GM18861 (cell line): Measurements from ENCODE around the gene TLR9.
A peak's percentile ranks its signal among the peaks of the same experiment; 100 is the strongest.

Experiments
- ATAC-seq: cut with Tn5 transposase; IDR thresholded peaks from one replicate; pipeline ENCODE4 v1.9.1; 2021; ENCODE audit not compliant: unreplicated experiment

The TLR9 gene

DNA sequence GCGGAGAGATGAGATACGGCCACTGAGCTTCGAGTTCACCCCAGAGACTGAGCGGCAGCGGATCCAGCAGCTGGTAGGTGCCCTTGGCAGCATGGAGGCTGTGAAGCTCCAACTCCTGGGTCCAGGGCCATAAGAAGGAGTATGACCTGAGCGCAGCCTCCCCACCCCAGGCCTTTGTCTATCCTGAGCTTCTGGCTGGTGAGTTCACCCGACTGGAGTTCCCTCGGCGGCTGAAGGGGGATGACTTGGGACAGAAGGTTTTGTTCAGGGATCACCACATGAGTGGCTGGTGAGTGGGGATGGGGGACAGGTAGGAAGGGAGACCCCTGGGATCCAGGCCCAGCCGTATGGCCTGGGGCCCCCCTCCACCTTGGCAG, 22.7 kb upstream of the TLR9 start:
- no peak for ATAC-seq

DNA sequence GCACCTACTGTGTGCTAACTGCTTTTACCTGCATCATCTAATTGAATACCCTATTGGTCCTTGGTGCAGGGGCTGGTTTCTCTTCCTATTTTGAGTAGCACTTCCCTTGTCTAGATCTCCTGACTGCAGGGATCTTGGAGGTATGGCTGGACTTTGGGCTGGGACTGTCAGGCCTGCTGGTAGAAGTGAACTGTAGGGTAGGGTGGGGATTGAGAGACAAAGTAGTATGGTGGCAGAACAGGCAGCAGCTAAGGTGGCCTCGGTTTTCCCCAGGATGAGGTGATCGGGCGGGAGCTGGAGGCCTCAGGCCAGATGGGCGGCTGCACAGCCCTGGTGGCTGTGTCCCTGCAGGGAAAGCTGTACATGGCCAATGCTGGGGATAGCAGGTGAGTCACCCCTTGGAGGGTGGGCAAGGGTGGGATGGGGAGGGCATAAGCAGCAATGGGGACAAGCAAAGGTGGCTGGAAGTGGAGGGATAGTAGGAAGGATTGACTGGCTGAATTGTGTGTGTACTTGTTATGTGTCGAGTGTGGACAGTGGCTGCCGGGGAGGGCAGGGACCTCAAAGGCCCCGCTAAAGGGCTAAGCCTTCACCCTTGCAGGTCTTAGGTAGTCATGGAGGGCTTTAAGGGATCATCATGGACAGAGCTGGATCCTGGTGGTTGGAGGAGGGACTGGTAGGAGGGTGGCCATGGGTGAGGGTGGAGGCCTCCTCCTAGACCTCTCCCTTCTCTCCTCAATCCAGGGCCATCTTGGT, 22.1 kb upstream of the TLR9 start:
- ATAC-seq = no peak

DNA sequence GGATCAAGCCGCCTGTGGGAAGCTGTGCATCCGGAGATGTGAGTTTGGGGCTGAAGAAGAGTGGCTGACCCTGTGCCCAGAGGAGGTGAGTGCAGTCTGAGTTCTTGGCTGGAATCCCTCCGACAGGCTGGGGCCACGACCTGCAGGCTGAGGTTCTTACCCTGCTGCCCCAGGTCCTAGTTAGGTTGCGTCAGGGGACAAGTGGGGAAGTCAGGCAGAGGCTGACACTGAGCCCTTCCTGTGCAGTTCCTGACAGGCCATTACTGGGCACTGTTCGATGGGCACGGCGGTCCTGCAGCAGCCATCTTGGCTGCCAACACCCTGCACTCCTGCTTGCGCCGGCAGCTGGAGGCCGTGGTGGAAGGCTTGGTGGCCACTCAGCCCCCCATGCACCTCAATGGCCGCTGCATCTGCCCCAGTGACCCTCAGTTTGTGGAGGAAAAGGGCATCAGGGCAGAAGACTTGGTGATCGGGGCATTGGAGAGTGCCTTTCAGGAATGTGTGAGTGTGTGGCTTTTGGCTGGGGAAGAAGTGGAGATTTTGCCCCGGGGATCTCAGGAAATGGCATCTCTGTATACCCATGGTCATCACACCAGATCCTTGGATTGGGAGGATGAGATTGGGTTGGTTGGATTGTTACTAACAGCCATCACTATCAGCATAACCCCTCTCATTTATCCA, 21.4 kb upstream of the TLR9 start:
- no peak for ATAC-seq

DNA sequence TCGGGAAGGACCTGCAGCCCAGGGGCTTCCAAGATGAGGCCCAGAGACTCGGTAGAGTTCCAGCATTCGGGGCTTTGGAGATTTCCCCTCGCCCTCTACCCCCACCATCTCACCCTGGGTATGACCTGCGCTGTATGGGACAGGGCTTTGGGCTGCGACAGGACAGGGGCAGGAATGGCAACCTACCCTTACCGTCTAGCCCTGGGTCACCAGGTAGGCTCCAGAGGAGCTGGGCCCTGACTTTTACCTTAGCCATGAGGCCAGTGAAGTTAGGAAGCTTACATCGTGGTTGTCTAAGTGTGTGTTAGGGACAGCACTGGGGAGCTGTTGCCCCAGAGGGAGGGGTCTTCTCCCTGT, 20.8 kb upstream of the TLR9 start:
- ATAC-seq = no peak

DNA sequence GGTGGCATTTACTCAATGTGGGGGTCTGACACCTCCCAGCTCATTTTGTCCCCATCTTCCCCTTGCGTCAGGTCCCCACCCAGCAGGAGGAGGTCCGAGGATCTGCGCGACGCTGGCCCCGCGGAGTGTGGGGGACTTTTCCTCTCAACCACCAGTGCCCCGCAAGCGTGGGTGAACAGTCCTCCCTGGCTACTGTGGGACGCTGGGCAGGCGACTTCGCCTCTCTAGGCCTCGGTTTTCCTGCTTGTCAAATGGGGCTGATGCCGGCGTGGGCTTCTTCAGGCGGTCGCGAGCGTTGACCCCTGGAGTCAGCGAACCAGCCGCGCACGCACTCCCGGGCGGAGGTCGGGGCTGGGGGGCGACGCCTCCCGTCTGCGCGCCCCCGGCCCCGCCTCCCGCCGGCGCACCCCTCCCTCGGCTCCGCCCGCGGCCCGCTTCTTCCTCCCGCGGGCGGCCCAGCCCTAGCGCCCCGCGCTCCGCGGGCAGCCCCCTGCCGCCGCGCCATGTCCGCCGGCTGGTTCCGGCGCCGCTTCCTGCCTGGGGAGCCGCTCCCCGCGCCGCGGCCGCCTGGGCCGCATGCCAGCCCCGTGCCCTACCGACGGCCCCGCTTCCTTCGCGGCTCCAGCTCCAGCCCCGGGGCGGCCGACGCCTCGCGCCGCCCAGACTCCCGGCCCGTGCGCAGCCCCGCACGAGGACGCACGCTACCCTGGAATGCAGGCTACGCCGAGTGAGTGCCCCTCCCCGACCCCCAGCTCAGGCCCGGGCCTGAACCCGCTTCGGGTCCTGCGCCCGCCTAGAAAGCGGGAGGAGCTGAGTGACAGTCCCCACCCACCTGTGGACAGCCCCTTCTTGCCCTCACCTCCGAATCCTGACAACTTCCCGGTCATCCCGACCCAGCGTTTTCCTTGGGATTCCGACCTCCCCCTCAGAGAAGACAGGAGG, 20.1 kb upstream of the TLR9 start, which contains the start of gene PPM1M:
Gene PPM1M, plus strand, starts transcription at position 438 of the 942 bp plus-strand sequence. Its CDS starts 66 bp downstream, at position 504.
- no peak for ATAC-seq

DNA sequence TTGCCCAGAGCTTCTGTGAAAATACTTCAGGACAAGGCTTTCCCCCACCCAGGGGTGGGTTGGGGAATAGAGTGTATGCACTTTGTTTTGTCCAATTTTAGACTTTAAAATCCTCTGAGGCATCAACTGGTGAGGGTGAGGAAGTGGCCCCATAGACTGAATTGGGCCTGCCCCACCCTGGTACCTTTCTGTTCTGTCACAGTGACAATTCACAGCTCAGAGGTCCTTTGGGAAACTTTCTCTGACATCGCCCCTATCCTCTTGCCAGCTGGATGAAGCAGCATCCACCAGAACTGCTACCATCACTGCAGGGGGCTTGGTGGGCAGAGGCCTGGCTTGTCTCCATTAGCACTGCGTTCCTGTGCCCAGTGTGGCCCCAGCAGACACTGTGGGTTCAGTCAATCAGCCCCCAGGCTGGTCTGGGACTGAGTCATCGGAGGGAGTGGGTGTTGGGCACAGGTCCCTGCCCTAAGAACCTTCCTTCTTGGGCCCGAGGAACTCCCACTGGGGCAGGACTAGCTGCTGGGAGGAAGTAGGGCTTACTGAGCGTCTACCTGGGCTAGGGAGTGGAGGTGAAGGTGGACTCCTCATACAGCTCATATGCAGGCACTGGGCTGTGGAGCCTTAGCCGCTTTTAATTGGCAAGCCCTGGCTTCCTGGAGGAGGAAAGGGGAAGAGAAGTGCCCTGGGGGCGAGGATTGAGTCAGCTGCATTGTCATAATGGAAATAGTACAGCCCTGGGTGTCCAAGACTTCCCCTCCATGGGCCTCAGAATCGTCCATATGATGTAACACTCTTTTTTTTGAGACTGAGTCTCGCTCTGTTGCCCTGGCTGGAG, 18.6 kb upstream of the TLR9 start:
- ATAC-seq = peak; percentile 33

DNA sequence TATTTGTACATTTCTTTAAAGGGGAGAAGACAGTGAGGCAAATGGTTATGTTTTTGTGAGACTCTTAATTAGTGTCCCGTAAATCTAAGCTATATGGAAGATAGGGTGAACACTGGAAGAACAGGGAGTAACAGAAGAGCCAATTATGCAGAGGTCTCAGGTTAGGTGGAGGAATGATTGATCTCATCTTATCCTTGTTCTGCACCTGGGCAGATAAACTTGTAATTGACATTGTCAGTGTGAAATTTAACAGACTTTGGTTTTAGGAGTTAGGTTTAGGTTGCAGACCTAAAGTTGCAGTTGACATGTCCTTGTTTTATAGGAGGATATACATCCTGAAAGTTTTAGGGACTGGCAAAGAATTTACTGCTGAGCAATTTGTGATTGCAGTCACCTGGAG, 16.6 kb upstream of the TLR9 start:
- no peak for ATAC-seq

DNA sequence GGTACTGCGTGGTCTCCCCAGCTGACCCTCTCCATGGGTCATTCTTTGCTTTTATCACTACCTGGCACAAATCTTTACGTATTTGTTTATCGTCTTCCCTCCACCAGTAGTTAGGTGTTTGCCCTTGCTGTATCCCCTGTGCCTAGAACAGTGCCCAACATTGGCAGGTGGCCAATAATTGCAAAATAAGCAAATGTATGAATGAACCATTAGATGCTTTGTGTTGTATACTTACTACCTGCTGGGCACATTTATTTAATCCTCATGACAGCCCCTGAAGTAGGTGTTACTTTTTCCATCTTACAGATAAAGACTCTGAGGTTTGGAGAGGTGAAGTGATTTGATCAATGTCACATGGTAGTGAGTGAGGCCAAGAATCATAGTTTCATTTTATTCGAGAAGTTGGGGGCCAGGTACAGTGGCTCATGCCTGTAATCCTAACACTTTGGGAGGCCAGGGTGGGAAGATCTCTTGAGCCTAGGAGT, 15.5 kb upstream of the TLR9 start:
- ATAC-seq = no peak

DNA sequence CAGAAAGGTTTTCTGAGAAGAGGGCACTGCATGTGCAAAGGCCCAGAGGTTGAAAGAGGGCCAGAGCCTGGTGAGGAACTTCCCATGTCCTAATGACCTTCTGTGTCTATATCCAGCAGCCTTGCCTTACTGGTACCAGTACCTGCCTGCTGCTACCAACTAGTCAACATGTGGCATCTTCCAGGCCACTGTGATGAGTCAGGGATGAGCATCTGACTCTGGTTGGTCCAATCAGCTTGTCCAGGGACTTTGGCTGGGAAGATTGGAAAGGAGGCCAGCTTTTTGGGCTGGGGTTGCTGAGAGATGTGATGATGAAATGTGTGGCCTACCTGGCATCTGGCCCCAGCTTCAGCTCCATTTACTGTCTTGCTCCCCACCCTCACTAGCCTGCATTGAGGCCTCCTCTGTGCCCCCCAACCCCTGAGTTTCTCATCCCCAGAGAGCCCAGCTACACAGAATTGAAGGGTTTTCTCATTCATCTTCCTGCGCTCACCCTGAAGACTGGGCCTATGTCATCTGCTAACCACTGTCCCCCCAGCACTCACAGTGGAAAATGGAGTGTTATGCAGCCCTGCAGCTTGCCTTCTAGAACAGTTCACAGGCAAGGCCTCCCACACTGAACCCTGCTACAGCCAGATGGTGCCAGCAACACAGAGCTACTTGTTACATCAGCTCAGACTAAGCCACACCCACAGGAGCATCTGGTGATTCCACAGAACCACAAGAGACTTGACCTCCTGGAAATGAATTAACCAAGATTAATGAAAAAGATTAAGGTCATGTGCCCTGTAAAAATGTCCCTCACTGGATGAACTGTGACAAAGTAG, 14.8 kb upstream of the TLR9 start:
- peak; percentile 23 for ATAC-seq

DNA sequence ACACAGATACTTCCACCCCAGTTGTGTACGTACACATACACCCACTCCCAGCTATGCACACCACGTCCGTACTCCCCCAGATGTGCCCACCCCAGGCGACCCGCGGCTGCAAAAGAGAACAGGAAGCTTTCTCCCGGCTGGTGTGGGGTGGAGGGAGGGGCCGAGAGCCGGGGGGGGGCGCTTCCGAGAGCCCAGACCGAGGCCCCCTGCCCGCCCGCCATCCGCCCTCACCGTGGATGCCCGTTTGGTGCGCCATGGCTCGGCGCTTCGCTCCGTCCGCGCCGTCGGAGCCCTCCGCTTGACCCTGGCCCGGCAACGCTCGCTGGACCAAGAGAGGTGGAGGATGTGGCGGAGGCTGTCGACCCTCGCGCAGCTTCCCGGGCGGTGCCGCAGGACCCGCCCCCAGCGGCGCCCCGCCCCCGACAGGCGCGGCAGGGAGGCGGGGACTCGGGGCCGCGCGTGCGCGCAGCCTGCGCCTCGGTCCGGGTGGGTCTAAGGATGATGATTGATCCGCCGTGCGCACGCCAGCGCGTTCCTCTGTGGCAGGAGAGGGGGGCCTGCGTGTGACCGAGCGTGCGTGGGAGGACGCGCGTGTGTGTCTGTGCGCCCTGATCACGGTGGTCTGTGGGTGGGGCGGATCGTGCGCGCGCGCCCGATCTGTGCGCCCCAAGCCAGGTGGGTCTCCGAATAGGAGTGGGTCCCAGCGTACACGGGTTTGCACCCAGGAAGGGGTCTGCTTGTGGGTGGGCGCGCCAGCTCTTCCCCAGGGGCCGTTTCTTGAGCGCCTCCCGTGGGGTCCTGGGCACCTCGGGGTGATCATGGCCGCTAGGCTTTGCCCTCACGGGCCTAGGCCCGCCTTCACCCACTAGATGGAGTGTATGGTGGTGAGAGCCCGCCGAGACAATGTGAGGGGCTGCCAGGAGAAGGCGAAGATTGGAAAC, 13.6 kb upstream of the TLR9 start, which contains the start of gene TWF2:
Gene TWF2, minus strand, starts transcription at position 398 of the 941 bp plus-strand sequence. Its CDS starts 142 bp downstream, at position 256.
- peak; percentile 47 for ATAC-seq

DNA sequence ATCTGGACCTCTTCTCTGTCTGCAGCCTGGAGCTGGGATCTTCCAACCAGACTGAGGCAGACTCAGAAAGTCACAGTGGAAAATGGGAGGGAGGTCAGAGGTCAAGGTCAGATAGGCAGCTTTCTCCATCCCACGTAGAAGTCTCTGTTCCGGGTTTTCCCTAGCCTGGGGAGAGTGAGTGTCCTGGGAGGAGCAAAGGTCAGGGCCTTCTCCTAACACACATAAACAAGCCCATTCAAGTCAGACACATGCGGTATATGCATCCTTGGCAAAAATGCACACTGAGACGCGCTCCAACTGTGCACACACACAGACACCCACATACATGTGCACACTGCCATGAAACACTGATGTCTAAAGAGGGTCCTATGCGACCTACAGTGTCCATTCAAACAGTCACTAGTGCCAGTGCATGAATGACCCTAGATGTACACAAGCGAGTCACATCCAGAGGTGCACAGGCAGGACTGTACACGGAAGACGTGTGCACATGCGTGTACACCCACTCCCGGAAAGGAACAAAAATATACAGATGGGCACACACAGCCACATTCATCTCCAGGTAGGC, 12.8 kb upstream of the TLR9 start:
- no peak for ATAC-seq

DNA sequence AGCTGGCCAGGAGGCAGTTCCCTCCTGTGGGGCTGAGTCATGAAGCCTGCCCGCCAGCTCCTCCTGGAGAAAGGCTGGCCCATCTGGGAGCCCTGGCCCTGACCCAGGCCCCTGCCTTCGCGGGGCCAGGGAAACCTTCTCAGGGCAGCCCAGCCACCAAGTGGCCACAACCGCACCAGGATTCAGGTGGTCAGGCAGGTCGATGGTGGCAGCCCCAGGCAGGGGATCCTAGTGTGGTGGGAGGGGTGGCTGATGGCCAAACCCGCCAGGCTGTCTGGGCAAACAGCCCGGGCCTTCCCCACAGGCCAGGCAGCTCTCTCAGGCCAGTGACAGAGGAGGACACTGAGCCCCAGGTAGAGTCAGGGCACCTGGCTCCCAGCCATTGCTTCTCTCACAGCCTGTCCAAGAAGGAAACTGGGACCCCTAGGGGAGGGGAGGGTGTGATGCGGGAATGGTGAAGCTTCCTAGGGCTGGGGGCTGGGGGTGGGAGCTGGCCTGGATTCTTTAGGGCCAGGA, 12.3 kb upstream of the TLR9 start:
- no peak for ATAC-seq

DNA sequence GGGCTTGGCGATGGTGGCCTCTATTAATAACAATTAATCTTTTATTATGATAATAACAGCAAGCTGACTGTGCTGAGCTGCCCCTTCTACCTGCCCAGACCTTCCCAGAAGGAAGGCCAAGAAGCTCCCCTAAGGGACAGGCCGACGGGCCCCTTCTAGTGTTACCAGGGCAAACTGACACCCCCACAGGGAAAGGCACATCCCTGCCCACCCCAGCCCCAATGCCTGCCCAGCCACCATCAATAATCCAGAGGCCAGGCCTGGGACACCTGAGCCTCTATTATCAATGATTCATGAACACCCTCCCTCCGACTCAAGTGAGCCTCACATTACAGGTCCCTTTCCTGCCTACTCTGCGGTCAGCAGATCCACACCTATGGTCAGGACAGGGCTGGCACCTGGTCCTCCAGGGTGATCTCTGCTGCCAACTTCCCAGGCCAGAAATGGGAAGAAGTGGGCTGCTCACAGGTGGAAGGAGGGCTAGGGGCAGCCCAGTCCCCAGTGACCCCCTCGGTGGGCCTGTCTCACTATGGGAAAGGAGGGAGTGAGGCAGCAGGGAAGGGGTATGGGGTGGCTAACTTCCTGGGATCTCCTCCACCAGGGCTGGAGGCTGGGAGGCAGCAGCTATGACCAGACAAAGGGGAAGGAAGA, 11.7 kb upstream of the TLR9 start:
- ATAC-seq = no peak

DNA sequence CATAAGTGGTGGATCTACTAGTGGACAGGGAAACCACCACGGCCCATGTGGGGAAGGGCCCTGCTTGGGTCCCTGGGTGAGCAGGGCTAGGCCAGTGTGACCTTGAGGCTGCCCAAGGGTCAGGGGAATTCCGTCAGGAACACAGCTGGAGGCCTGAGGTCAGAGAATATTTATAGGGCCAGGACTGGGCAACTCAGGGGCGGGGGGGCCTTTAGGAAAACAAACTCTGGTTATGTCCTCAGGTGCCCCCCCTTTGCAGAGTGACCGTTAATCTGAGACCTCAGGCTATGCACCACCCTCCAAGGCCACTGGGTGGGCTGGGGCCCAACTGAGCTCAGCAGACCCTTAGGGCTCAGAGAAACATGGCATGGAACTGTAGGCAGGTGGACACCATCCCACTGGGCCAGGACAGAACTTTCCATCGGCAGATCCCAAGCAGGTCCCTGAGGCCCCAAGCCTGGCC, 11.0 kb upstream of the TLR9 start:
- no peak for ATAC-seq

DNA sequence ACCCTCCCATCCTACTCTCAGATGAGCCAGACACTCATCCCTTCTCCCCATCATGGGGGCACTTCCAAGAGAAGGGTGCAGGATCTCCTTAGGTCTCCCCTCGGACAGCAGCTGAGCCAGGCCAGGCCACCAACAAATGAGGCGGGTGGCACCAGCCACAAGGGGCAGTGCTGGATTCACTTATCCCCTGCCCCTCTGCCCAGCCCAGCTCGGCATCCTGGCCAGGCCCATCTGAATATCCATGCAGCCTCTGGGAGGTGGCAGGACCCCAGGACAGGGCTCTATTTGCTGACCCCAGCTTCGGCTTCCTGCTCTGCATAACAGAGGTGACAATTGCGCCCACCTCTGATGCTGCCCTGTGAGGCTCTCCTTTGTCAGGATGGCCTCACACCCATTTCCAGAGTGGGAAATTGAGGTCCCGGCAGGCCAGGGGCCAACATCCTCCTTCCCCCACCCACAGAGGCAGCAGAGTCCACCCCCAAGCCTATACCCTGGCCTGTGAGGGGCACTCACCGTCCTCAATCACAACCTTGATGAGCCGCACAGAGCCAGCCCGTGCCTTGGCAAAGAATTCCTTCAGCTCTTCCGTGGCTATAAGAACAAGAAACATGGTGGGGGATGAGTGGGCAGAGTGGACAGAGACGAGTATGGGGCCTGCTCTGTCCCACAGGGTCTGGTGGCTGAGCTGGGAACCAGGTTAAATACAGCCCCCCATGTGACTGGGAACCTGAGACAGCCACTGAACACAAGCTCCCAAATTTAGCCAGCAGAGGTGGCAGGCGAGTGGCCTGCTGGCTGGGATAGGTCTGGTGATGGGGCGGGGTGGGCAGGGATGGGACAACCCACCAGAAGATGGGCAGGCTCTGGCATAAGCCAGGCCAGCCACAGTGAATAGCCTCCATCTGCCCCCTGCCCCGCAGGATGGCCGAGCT, 9.3 kb upstream of the TLR9 start:
- ATAC-seq = no peak

DNA sequence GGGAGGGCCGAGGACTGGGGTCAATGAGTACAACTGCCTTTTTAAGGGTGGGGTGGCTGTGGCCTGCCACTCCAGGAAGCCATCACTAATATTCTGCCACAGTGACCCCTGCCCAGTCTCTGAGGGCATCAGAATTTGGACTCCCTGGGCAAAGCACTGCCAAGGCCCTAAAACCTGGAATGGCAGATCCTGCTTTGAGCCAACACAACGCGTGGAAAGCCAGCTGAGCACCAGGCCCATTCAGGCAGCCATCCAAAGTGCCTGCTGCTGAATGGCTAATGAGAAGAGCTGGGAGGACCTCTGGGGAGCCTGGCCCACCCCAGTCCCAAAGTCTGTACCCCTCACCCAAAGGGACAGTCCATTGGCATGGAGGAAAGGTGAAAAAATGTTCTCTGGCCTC, 8.5 kb upstream of the TLR9 start:
- ATAC-seq = no peak
